ENCODE results near the gene LRRC42. TPM values are rescaled to one million over a fixed set of nuclear protein-coding genes. Genes with fewer than 3 reads are reported as not detected.
A peak's percentile ranks its signal among the peaks of the same experiment; 100 is the strongest.

LRRC42 gene
- total RNA-seq, 1 donor from 2014 or later: 51.1 TPM

DNA sequence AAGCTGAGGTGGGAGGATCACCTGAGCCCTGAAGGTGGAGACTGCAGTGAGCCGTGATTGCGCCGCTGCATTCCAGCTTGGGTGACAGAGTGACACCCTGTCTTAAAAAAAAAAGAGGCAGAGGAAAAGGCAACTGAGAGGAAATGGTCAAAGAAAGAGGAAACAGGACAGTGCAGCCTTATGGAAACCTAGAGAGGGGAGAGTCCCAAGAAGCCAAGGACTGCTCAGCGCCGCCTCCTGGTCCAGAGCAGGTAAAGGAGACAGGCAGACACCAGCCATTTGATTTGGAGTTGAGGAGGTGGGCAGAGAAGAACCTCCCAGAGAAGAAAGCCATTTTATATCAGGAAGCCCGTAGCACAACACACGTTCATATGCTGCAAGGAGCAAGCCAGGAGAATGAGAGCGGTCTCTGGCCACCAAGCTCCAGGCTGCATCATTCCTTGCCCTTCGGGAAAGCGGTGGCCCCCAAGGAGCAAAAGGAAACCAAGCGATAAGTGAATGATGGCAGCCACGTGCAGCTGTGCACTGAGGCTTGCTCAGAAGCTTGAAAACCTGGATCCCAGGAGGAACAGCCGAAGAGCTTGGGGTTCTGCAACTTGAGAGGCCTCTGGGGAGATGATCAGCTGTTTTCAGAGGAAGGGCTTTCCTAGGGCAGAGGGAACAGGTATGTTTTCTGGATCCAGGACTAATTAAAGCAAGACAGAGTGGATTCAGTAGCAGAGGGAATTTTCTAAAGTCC, 33.7 kb downstream of the LRRC42 start:
- TF ChIP-seq CTCF (IDR thresholded peaks at IDR 0.05; ENCODE audit: insufficient read depth, low read length, severe bottlenecking): no peak
- peaks cover 1% of the 10 kb centered on the region for H3K36me3 ChIP-seq (ENCODE audit: control insufficient read depth, insufficient read depth, low read length)
- FAIRE-seq: no peak
- no peak overlapping the region for H3K4me3 ChIP-seq (ENCODE audit: low read depth, low read length)
- no peaks in the 10 kb centered on the region for H3K27me3 ChIP-seq (ENCODE audit: control insufficient read depth, insufficient read depth, low read length)
- DNase-seq (ENCODE audit: low read depth): no peak

DNA sequence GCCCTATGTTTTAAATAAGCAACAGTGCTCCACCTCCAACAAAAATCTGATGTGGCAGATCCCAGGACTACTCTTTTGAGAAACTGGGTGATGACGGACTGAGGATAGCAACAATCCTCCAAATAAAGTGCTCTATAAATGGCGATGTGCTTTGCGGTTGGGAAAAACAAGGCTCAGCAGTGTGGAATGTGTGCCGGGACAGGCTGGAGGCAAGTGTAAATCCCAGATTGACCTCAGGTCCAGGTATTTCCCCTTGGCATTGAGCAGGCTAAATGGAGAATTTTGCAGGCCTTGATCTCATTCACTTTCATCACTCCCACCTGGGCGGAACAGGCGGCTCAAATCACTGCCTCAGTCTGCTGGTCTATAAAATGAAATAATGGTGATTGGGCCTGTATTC, 35.1 kb downstream of the LRRC42 start:
- H3K4me3 ChIP-seq (ENCODE audit: low read depth, low read length): no peak overlapping the region
- H3K27me3 ChIP-seq (ENCODE audit: control insufficient read depth, insufficient read depth, low read length): no peaks in the 10 kb centered on the region
- DNase-seq (ENCODE audit: low read depth) (no peak), FAIRE-seq (no peak)
- no peak for TF ChIP-seq CTCF (IDR thresholded peaks at IDR 0.05; ENCODE audit: insufficient read depth, low read length, severe bottlenecking)
- peaks cover 1% of the 10 kb centered on the region for H3K36me3 ChIP-seq (ENCODE audit: control insufficient read depth, insufficient read depth, low read length)

DNA sequence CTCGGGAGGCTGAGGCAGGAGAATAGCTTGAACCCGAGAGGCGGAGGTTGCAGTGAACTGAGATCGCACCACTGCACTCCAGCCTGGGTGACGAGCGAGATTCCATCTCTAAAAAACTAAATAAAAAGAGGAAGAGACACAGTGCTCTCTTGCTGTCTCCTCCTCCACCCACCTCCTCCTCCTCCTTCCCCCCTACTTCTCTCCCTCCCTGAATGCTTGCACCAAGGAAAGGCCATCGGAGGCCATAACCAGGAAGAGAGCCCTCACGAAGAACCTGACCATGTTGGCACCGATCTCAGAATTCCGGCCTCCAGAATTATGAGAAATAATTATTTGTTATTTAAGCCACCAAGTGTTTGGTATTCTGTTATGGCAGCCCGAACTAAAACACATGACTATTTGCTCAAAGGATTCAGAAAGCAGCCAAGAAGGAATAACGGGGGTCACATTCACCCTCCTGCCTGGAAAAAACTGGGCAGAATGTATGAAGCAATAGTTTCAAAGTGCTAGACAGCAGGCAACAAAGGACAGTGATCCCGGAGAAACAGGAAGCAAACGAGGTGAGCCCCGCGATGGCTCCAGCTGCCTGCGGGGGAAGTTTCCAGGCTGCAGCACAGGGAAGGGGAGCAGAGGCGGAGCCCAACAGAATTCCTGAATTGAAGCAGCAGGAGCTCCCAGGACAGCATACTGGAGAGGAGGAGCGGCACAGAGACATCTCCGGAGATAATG, 36.0 kb downstream of the LRRC42 start:
- H3K27me3 ChIP-seq (ENCODE audit: control insufficient read depth, insufficient read depth, low read length): no peaks in the 10 kb centered on the region
- no peaks in the 10 kb centered on the region for H3K36me3 ChIP-seq (ENCODE audit: control insufficient read depth, insufficient read depth, low read length)
- no peak for TF ChIP-seq CTCF (IDR thresholded peaks at IDR 0.05; ENCODE audit: insufficient read depth, low read length, severe bottlenecking)
- DNase-seq (ENCODE audit: low read depth) (no peak), FAIRE-seq (no peak)
- H3K4me3 ChIP-seq (ENCODE audit: low read depth, low read length): peak overlapping the region; percentile 16

GRCh38 chr1:53982763-53983104, 36.6 kb downstream of the LRRC42 start:
- no peaks in the 10 kb centered on the region for H3K27me3 ChIP-seq (ENCODE audit: control insufficient read depth, insufficient read depth, low read length)
- TF ChIP-seq CTCF (IDR thresholded peaks at IDR 0.05; ENCODE audit: insufficient read depth, low read length, severe bottlenecking): no peak
- H3K4me3 ChIP-seq (ENCODE audit: low read depth, low read length): no peak overlapping the region
- DNase-seq (ENCODE audit: low read depth) (no peak), FAIRE-seq (no peak)
- H3K36me3 ChIP-seq (ENCODE audit: control insufficient read depth, insufficient read depth, low read length): no peaks in the 10 kb centered on the region

GRCh38 chr1:53984726-53985125, 38.6 kb downstream of the LRRC42 start:
- Histone ChIP-seq H3K4me3 (ENCODE audit: low read depth, low read length) (no peak overlapping the region), H3K36me3 (ENCODE audit: control insufficient read depth, insufficient read depth, low read length) (no peaks in the 10 kb centered on the region), H3K27me3 (ENCODE audit: control insufficient read depth, insufficient read depth, low read length) (no peaks in the 10 kb centered on the region)
- DNase-seq (ENCODE audit: low read depth): no peak
- TF ChIP-seq CTCF (IDR thresholded peaks at IDR 0.05; ENCODE audit: insufficient read depth, low read length, severe bottlenecking): no peak
- FAIRE-seq: no peak

Measured in bronchial epithelial cell (primary cell).